RWPE1 (cell line): ENCODE measurements around the gene NEIL3.

ENCODE experiments used
- CTCF ChIA-PET: fragments of 350-600 bp; sonication (Branson Sonifier 250); formaldehyde crosslinking; extraction: SDS; loops from one replicate; lab custom pipeline; 2021; lab: Yijun Ruan, JAX
- POLR2A ChIA-PET: fragments of 400-600 bp; formaldehyde crosslinking; extraction: SDS; loops from one replicate; lab custom pipeline; 2020; ENCODE audit warnings: antibody characterized with exemption; ENCODE audit not compliant: low non-redundant PET; lab: Yijun Ruan, JAX
- DNase-seq: peaks from one replicate; pipeline ENCODE4 v3.0.0; 2012; ENCODE audit warnings: low spot score
- H3K27ac ChIP-seq: fragments of 450-650 bp; 2 replicates; pipeline ENCODE4 v1.5.1; 2017
- TF ChIP-seq, protein P1 (sequence below): fragments of 450-650 bp; conservative IDR thresholded peaks from 2 replicates; pipeline ENCODE4 v1.5.1; 2017; ENCODE audit warnings: low read depth, mild to moderate bottlenecking

The NEIL3 gene

DNA sequence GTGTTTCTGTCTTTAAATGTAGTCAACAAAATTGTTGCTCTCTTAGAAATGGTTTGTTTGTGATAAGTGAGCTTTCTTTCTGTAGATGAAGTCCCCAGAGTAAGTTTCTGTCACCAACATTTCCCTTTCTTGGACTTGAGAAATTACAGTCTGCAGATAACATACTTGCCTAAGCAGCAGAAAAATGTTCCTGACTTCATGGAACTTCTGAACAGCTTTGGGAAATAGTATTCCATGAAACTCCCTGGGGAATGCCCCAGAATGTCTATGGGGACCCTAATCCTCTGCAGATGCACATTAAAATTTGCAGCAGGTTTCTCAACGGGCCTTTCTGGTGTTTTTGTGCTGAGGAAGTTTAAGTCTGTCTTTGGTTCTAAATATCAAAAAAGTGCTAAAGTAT lies 38.6 kb upstream of the NEIL3 start:
- POLR2A ChIA-PET, result no interaction called here
- no peak for DNase-seq
- no peak overlapping the region for H3K27ac ChIP-seq
- CTCF ChIA-PET, result no interaction called here
- TF ChIP-seq, protein P1, sequence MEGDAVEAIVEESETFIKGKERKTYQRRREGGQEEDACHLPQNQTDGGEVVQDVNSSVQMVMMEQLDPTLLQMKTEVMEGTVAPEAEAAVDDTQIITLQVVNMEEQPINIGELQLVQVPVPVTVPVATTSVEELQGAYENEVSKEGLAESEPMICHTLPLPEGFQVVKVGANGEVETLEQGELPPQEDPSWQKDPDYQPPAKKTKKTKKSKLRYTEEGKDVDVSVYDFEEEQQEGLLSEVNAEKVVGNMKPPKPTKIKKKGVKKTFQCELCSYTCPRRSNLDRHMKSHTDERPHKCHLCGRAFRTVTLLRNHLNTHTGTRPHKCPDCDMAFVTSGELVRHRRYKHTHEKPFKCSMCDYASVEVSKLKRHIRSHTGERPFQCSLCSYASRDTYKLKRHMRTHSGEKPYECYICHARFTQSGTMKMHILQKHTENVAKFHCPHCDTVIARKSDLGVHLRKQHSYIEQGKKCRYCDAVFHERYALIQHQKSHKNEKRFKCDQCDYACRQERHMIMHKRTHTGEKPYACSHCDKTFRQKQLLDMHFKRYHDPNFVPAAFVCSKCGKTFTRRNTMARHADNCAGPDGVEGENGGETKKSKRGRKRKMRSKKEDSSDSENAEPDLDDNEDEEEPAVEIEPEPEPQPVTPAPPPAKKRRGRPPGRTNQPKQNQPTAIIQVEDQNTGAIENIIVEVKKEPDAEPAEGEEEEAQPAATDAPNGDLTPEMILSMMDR, result no peak

DNA sequence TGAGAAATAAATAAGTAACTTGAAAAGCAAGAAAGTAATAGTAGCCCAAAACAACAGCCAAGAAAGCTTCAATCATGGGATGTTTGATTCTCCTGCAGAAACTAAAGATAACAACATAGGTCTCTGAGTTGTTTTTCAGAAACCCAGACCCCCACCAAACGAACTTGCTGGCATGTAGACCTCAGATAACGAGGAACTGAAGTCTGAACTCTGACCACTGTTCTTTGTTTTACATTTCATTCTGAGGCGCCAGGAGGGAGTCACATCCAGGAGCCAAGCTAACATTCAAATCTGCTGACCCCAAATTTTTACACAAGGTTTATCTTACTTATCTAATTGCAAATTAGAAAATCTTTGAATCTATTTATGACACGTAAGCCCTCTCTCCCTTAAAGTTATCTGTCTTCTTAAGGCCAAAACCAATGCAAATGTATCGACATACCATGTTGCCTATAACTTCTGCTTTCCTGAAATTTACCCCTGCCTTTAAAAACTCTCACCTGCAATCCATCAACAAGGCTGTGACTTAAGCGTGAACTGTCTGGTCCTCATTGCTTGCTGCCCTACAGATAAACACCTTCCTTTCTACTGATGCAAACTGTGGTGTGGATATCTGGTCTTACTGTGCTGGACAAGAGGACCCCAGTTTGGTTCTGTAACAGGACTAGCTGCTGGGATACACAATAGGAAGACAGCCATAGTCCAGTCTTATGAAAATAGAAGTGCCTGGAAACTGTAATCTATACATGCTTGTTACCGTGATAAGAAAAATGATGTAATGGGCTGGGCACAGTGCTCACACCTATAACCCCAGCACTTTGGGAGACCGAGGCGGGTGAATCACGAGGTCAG lies 37.5 kb upstream of the NEIL3 start:
- TF ChIP-seq, protein P1, result no peak
- no peak overlapping the region for H3K27ac ChIP-seq
- no peak for DNase-seq
- POLR2A ChIA-PET, result no interaction called here
- CTCF ChIA-PET, result no interaction called here

DNA sequence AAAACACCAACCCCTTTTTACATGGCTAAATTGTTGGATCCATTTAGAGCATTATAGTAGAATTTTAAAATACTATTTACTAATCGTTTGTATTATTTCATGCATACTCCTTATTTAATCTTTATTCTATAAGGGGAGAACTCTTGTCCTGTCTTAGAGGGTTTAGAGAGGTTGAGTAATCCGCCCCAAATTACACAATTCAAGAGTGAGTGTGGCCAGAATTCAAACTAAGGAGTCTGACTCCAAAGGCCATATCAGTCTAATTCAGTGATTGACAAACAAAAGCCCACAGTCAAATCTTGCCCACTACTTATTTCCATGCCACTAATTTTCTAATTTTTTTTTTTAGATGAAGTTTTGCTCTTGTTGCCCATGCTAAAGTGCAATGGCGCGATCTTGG lies 33.7 kb upstream of the NEIL3 start:
- DNase-seq, result no peak
- ChIA-PET POLR2A (no interaction called here), CTCF (interaction anchor here (1.2 kb wide), 1 partner anchor 25 kb away, joined by 3 read pairs; no protein-coding TSS in a partner anchor)
- TF ChIP-seq, protein P1, result no peak
- no peak overlapping the region for H3K27ac ChIP-seq

DNA sequence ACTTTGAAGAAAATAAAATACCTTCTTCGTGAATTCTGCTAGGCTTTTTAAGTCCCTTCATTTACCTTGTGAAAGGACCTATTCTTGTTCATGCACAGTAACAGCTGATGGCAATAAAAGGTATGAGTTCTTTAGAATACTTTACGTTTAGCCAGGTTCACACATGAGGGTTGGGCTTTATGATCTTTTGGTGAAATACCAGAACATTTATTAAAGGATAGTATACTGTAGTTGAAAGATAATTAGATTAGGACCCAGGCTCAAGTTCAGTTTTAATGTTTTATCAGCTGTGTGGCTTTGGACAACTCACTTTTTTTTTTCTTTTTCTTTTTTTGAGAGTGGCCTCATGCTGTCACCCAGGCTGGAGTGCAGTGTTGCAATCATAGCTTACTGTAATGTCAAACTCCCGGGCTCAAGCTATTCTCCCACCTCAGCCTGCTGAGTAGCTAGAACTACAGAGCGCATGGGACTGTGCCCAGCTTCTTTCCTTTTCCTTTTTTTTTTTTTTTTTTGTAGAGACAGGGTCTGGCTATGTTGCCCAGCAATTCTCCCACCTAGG lies 28.2 kb upstream of the NEIL3 start:
- no peak for DNase-seq
- ChIA-PET POLR2A (no interaction called here), CTCF (no interaction called here)
- TF ChIP-seq, protein P1, result no peak
- H3K27ac ChIP-seq, result no peak overlapping the region

DNA sequence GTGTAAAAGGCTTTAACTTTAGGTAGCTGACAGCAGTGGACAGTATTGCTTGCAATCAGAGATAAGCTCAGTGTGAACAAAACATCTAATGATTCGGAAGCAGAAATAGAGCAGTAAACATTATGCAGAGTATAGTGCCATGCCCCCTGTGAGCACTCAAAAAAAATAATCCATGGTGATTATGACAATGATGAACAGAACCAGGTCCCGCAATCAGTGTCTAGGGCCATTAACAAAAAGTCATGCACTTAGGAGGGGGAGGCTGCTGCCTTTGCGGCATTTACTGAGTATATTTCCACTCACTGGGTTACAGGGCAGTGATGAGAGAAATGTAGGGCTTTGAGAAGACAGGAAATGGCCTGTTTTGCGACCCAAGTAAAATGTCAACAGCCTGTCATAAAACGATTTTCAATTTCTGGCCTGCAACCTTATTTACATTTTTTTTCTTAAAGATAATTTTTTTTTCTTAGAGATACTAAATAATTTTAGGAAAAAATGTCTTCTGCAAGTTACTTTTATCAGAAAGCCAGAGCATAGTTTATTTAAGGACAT lies 27.3 kb upstream of the NEIL3 start:
- TF ChIP-seq, protein P1, result no peak
- no peak for DNase-seq
- POLR2A ChIA-PET, result no interaction called here
- H3K27ac ChIP-seq, result no peak overlapping the region
- CTCF ChIA-PET, result no interaction called here

DNA sequence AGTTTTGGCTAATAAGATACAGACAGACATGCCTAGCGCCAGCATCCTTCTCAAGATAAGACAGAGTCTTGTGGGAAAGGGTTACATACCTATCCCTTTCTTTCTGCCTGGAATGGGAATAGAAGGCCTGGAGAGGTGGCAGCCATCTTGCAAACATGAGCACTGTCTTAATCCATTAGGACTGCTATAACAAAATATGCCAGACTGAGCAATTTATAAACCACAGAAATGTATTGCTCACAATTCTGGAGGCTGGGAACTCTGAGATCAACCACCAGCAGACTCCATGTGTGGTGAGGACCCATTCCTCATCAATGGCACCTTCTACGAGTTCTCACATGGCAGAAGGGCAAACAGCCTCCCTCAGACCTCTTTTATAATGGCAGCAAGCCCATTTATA lies 26.5 kb upstream of the NEIL3 start:
- TF ChIP-seq, protein P1, result no peak
- POLR2A ChIA-PET, result no interaction called here
- no peak overlapping the region for H3K27ac ChIP-seq
- no peak for DNase-seq
- CTCF ChIA-PET, result no interaction called here
